ENCODE data around the gene CCDC82.

- TF ChIP-seq CTCF (IDR thresholded peaks at IDR 0.05) (no peak), EZH2 (IDR thresholded peaks at IDR 0.05; ENCODE audit: borderline replicate concordance, insufficient read depth, low read depth, low read length, poor library complexity, severe bottlenecking) (no peak)
Measured at GRCh38 chr11:96367342-96367741, 22.4 kb downstream of the CCDC82 start.

Measured in B cell (primary cell).